Nephron (organoid): ENCODE results near the gene DUSP28.

Experiments used
- H3K27ac Mint-ChIP-seq, 3 experiments: 2 replicates each; pipeline ENCODE4 v1.8.0; 2020; ENCODE audit warnings: mixed read lengths in 3 of 3, mild to moderate bottlenecking in 2 of 3, moderate library complexity in 1 of 3
- H3K27me3 Mint-ChIP-seq: 2 replicates; pipeline ENCODE4 v1.8.0; 2021; ENCODE audit warnings: low read depth, mild to moderate bottlenecking, moderate library complexity, mixed read lengths
- H3K36me3 Mint-ChIP-seq: 2 replicates; pipeline ENCODE4 v1.8.0; 2020; ENCODE audit warnings: low read depth, mixed read lengths
- H3K4me1 Mint-ChIP-seq: 2 replicates; pipeline ENCODE4 v1.8.0; 2020; ENCODE audit warnings: mixed read lengths
- H3K4me3 Mint-ChIP-seq, 3 experiments: 2 replicates each; pipeline ENCODE4 v1.8.0; 2020; ENCODE audit warnings: mild to moderate bottlenecking in 3 of 3, mixed read lengths in 3 of 3, moderate library complexity in 2 of 3
- H3K9me3 Mint-ChIP-seq: 2 replicates; pipeline ENCODE4 v1.8.0; 2020; ENCODE audit warnings: mixed read lengths
- TF ChIP-seq, protein P1 (sequence below), 3 experiments: fragments of 200-600 bp; sonication (generic); IDR thresholded peaks; one replicate each; pipeline ENCODE4 v1.5.0; 2021; ENCODE audit warnings: antibody characterized with exemption in 3 of 3; ENCODE audit not compliant: unreplicated experiment in 3 of 3

The DUSP28 gene

DNA sequence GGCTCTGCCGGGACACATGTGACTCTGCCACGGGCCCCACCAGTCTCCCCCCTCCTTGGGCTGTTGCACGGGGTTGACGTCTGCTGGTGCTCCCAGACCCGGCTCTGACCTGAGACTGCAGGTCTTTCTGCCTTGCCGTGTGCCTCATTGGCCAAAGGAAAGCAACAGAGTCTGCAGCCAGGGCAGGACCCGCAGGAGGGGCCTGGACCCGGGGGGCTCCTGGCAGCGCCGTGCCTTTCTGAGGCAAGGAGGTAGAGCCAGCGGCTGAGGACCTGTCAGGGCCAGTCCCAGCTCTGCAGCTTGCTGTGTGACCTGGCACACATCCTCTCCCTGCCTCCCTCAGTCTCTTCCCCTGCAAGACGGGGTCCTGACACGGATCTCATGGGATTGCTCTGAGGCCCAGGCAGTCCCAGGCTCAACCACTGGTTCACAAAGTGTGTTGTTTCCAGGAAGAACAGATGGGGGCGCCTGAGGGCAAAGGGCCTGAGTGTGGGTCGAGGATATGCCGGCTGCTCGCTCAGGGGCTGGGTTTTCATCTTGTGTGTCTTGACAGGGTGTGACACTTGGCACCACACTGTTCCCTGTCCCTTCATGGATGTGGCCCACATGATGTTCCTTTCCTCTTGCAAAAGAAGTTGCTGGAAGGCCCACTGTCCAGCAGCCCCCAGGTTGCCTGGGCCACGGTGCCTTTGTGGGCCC is 35.4 kb downstream of the DUSP28 start:
- Mint-ChIP-seq H3K36me3 (peaks cover 15% of the 10 kb centered on the region), H3K27ac (no peak overlapping the region), H3K4me1 (no peaks in the 10 kb centered on the region), H3K27me3 (no peaks in the 10 kb centered on the region), H3K4me3 (no peak overlapping the region), H3K9me3 (no peaks in the 10 kb centered on the region)
- TF ChIP-seq, protein P1, sequence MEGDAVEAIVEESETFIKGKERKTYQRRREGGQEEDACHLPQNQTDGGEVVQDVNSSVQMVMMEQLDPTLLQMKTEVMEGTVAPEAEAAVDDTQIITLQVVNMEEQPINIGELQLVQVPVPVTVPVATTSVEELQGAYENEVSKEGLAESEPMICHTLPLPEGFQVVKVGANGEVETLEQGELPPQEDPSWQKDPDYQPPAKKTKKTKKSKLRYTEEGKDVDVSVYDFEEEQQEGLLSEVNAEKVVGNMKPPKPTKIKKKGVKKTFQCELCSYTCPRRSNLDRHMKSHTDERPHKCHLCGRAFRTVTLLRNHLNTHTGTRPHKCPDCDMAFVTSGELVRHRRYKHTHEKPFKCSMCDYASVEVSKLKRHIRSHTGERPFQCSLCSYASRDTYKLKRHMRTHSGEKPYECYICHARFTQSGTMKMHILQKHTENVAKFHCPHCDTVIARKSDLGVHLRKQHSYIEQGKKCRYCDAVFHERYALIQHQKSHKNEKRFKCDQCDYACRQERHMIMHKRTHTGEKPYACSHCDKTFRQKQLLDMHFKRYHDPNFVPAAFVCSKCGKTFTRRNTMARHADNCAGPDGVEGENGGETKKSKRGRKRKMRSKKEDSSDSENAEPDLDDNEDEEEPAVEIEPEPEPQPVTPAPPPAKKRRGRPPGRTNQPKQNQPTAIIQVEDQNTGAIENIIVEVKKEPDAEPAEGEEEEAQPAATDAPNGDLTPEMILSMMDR (IDR thresholded peaks at IDR 0.05; ENCODE audit: unreplicated experiment in 3 of 3) = peak in 2 of 3 experiments; percentile 12 to 25

DNA sequence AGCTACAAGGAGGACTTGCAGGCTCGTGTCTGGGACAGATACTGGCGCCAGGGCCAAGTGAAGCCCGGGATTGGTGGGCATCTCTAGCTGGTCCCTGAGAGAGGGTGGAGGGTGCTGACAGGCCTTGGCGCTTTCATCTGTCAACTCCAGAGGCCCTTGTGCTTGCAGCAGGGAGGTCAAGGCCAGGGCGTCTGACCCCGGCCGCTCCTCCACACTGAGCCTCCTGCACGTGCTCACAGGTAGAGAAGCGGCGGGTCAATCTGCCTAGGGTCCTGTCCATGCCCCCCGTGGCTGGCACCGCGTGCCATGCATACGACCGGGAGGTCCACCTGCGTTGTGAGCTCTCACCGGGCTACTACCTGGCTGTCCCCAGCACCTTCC is 35.9 kb downstream of the DUSP28 start:
- no peak overlapping the region for H3K27ac Mint-ChIP-seq
- TF ChIP-seq, protein P1 (IDR thresholded peaks at IDR 0.05; ENCODE audit: unreplicated experiment in 3 of 3) = no peak
- no peaks in the 10 kb centered on the region for H3K9me3 Mint-ChIP-seq
- H3K36me3 Mint-ChIP-seq = peaks cover 12% of the 10 kb centered on the region
- no peak overlapping the region for H3K4me3 Mint-ChIP-seq
- no peaks in the 10 kb centered on the region for H3K4me1 Mint-ChIP-seq
- no peaks in the 10 kb centered on the region for H3K27me3 Mint-ChIP-seq

DNA sequence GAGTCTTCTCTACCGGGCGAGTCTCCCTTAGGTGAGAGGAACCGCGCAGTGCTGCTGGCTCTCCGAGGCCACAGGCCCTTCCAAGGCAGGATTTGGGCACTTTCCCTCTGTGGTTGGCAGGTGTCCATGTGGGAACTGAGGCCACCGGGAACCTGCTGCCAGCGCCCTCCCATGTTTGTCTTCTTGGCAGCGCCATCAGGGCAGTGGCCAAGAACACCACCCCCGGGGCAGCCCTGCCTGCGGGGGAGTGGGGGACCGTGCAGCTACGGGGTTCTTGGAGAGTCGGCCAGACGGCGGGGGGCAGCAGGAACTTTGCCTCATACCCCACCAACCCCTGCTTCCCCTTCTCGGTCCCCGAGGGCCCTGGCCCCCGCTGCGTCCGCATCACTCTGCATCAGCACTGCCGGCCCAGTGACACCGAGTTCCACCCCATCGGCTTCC is 36.4 kb downstream of the DUSP28 start:
- Mint-ChIP-seq H3K27ac (no peak overlapping the region), H3K36me3 (peaks cover 8% of the 10 kb centered on the region), H3K4me3 (no peak overlapping the region), H3K9me3 (no peaks in the 10 kb centered on the region), H3K27me3 (no peaks in the 10 kb centered on the region), H3K4me1 (no peaks in the 10 kb centered on the region)
- TF ChIP-seq, protein P1 (IDR thresholded peaks at IDR 0.05; ENCODE audit: unreplicated experiment in 3 of 3) = no peak

DNA sequence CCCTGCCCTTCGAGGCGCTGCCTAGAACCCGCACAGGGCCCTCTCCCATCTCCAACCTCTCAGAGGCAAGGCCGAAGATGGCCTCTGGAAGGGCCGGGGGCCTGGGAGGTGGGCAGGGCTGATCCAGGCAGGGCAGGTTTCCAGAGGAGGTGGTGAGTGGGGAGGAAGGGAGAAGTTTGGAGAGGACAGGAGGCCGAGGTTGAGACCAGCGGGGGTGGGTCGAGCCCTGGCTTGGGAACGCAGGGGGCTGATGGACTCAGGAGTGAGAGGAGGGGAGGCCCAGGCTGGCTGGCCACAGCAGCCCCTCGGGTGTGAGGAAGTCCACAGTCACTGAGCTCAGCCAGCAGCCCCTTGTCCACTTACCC is 36.9 kb downstream of the DUSP28 start:
- Mint-ChIP-seq H3K27me3 (no peaks in the 10 kb centered on the region), H3K4me1 (no peaks in the 10 kb centered on the region), H3K27ac (no peak overlapping the region)

DNA sequence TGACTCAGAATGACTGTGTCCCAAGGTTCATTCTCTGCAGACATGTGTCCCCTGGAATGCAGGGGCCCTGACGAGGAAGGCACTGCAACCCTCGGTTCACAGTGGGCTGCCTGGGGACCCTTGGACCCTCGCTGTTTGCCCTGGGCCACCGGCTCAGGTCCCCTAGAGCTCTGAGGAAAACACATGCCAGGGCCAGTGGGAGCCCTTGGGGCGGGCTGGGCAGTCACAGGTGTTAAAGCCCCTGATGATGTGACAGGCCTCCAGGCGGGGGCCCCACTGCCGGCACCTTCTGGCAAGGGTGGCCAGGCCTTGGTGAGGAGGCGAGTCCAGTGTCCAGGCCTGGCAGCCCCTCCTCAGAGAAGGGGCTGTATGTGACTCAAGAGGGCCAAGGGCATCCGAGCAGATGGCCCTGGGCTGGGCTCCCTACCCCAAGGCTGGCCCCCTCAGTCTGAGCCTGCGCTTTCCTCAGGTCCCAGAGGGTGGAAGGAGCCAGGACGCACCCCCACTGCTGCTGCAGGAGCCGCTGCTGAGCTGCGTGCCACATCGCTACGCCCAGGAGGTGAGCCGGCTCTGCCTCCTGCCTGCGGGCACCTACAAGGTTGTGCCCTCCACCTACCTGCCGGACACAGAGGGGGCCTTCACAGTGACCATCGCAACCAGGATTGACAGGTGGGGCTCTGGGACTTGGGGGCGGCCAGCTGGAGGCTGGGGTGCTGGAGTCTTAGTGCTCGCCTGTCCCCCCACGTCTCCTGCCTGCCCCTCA is 37.4 kb downstream of the DUSP28 start:
- Mint-ChIP-seq H3K27me3 (no peaks in the 10 kb centered on the region), H3K36me3 (peaks cover 6% of the 10 kb centered on the region), H3K9me3 (no peaks in the 10 kb centered on the region), H3K27ac (no peak overlapping the region), H3K4me1 (no peaks in the 10 kb centered on the region), H3K4me3 (no peak overlapping the region)
- TF ChIP-seq, protein P1 (IDR thresholded peaks at IDR 0.05; ENCODE audit: unreplicated experiment in 3 of 3) = no peak

More for the DNA sequence above, 36.9 kb downstream of the DUSP28 start:
- Mint-ChIP-seq H3K4me3 (no peak overlapping the region), H3K36me3 (peaks cover 6% of the 10 kb centered on the region), H3K9me3 (no peaks in the 10 kb centered on the region)
- TF ChIP-seq, protein P1 (IDR thresholded peaks at IDR 0.05; ENCODE audit: unreplicated experiment in 3 of 3) = no peak
